IPS-18c (cell line): ENCODE measurements around the gene HELZ2.

ENCODE experiments used
- H3K4me3 ChIP-seq: 2 replicates; pipeline ENCODE4 v1.7.0; 2013; ENCODE audit warnings: low read depth, mild to moderate bottlenecking, low read length, moderate library complexity; ENCODE audit not compliant: insufficient read depth
- H3K9me3 ChIP-seq: one replicate; pipeline ENCODE4 v1.6.1; 2013; ENCODE audit warnings: mild to moderate bottlenecking, low read length, moderate library complexity; ENCODE audit not compliant: control insufficient read depth, insufficient read depth

The HELZ2 gene

GRCh38 chr20:63539441-63540370, 34.3 kb downstream of the HELZ2 start:
- Histone ChIP-seq H3K4me3 (no peak overlapping the region), H3K9me3 (no peaks in the 10 kb centered on the region)

- no peak overlapping the region for H3K4me3 ChIP-seq
- H3K9me3 ChIP-seq = no peaks in the 10 kb centered on the region
Measured at GRCh38 chr20:63539092-63539430, 35.0 kb downstream of the HELZ2 start.

- Histone ChIP-seq H3K4me3 (peak overlapping the region; percentile 2; the same call in 1 of the 2 replicates), H3K9me3 (no peaks in the 10 kb centered on the region)
Measured at GRCh38 chr20:63538204-63539091, 35.6 kb downstream of the HELZ2 start.

GRCh38 chr20:63537525-63538203, 36.4 kb downstream of the HELZ2 start:
- H3K9me3 ChIP-seq = no peaks in the 10 kb centered on the region
- peak overlapping the region; percentile 2 for H3K4me3 ChIP-seq

GRCh38 chr20:63536997-63537524, 37.0 kb downstream of the HELZ2 start, which contains the start of gene PTK6:
TSS of gene PTK6 (minus strand) at chr20:63537376. CDS start at chr20:63537314, 62 bp downstream.
- Histone ChIP-seq H3K9me3 (no peaks in the 10 kb centered on the region), H3K4me3 (peak within 1 kb of the TSS; percentile 2)

GRCh38 chr20:63536241-63536977, 37.6 kb downstream of the HELZ2 start:
- H3K4me3 ChIP-seq = no peak overlapping the region
- H3K9me3 ChIP-seq = no peaks in the 10 kb centered on the region

DNA sequence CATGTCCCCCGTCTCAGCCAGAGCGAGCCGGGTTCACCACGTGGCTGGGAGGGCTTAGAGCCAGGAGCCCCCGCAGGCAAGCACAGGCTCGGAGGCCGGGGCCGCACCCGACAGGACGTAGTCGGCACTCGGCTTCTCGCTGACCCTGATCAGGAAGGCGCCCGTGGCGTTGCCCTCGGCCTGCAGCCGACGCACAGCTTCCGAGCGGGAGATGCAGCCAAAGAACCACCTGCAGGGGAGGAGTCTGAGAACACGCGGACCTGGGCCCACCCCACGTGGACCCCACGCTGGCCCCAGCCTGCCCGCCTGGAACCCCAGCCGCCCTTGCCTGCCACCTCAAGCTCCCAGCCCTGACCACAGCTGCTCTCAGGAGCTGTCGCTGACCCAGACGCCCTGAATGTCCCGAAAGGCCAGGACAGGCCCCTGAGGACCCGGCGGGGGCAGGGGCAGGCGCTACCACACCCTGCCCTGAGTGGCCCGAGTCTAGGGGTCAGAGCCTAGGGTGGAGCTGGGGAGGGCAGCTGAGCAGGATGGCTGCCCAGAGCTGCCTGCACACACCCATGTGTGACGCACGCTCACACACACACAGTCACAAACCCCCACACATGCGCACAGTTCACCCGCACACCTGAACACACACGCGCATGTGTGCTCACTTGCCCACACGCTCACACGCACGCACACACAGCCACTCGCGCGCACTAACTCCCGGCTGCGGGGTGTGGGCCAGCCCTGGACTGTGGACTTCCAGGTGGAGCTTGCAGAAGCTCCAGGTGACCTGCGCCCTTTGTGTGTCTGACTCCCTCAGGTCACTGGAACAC, 39.0 kb downstream of the HELZ2 start:
- Histone ChIP-seq H3K4me3 (no peak overlapping the region), H3K9me3 (no peaks in the 10 kb centered on the region)

DNA sequence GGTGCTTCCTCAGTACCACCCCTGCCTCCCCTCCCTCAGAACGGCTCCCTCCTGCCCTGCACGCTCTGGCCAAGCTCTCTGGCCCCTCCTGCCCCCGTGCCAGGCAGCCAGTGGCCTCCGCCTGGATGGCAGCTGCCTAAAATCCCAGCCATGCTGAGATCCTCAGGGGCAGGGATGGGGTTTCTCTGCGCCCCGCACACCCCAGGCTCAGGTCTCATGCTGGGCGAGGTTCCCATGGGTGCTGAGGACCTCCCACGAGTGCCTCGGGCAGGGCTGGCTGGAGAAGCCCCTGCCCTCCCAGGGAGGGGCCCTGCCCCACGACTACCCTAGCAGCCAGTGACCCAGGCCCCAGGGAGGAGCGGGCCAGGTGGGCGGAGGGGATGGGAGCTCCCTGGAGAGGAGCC, 39.6 kb downstream of the HELZ2 start:
- H3K4me3 ChIP-seq = no peak overlapping the region
- H3K9me3 ChIP-seq = no peaks in the 10 kb centered on the region

DNA sequence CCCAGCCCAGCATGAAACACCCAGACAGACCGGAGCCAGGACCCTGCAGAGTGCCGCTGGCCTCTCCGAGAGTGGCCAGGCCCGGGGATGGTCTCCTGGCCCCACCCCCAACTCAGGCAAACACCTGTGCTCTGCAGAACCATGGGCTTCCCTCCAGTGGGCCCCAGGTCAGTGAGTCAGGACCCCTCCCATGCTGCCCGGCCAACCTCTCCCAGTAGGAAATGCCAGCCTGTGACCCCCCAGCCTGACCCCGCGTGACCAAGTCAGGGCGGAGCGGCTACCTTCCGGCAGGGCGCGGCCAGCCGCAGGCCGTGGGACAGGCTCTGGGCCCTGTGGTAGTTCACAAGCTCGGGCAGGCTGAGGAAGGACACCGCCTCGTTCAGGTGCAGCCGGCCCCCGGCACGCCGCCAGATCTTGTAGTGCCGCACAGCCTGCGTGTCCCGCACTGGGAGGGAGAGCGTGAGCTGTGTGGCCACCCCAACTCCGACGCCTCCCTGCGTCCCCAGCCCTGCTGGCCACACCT, 40.1 kb downstream of the HELZ2 start:
- H3K4me3 ChIP-seq = no peak overlapping the region
- H3K9me3 ChIP-seq = no peaks in the 10 kb centered on the region

DNA sequence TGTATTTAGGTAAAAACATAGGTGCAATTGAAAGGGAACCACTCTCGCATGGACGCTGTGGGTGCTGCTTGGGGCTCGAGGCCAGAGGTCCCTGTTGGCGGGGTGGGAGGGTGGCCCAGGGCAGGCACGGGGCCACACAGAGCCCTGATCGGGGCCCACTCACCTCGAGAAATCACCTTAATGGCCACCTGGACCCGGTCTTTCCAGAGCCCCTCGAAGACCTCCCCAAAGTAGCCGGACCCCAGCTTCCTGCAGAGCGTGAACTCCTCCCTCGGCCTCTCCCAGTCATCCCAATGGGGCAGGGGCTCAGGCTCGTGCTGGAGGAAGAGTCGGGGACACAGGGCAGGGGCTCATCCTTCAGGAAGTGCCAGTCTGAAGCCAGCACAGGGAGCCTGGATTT, 40.7 kb downstream of the HELZ2 start:
- Histone ChIP-seq H3K9me3 (no peaks in the 10 kb centered on the region), H3K4me3 (no peak overlapping the region)

DNA sequence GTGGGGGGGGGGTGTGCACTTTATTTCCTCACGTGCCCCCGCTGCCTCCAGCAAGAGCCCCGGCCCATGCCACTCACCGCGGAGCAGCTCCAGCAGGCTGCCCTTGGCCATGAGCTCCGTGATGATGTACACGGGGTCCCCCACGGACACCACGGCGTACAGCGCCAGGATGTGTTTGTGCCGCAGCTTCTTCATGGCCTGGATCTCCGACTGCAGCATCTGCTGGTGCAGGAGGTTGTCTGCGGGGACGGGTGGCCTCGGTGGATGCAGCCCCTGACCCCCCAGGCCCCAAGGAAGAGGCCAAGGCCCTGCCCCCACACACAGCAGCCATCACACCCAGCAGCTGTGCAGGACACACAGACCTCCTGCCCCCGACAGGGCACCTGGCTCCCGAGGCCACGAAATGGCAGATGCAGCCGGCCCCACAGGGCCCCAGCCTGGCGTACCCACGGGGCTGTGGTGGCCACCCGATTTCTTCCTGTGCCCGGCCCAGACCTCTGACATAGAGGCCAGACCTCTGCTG, 41.5 kb downstream of the HELZ2 start:
- Histone ChIP-seq H3K9me3 (no peaks in the 10 kb centered on the region), H3K4me3 (no peak overlapping the region)

DNA sequence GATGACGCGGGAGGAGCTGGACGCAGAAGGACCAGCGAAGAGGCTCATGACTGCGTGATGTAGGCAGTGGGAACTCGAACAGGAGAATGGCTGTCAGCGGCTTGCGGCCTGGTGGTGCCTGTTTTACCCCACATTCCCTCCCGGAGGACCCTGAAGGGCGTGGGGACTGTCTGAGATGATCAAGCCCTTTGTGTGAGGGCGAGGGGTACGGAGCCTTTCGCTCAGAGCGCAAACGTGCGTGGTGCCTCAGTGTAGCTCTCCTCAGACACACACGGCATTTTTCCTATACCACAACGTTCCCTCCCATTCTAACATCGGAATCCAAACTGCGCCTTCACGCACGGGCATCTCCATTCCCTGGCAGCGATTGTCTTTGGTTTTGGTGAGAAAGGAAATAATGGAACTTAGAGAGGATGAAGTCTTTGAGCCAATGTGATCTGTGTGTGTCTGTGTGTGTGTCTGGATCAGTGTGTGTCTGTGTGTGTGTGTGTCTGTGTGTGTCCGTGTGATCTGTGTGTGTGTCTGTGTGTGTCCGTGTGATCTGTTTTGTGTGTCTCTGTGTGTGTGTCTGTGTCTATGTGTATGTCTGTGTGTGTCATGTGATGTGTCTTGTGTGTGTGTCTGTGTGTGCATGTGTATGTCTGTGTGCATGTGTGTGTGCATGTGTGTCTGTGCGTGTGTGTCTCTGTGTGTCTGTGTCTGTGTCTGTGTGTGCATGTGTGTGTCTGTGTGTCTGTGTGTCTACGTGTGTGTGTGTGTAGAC, 42.2 kb downstream of the HELZ2 start:
- no peak overlapping the region for H3K4me3 ChIP-seq
- no peaks in the 10 kb centered on the region for H3K9me3 ChIP-seq

GRCh38 chr20:63530788-63531160, 43.3 kb downstream of the HELZ2 start:
- Histone ChIP-seq H3K9me3 (no peaks in the 10 kb centered on the region), H3K4me3 (no peak overlapping the region)

GRCh38 chr20:63529861-63530787, 43.9 kb downstream of the HELZ2 start:
- H3K9me3 ChIP-seq = no peaks in the 10 kb centered on the region
- H3K4me3 ChIP-seq = no peak overlapping the region
